Measurements from ENCODE around the gene HS2ST1.

The HS2ST1 gene

DNA sequence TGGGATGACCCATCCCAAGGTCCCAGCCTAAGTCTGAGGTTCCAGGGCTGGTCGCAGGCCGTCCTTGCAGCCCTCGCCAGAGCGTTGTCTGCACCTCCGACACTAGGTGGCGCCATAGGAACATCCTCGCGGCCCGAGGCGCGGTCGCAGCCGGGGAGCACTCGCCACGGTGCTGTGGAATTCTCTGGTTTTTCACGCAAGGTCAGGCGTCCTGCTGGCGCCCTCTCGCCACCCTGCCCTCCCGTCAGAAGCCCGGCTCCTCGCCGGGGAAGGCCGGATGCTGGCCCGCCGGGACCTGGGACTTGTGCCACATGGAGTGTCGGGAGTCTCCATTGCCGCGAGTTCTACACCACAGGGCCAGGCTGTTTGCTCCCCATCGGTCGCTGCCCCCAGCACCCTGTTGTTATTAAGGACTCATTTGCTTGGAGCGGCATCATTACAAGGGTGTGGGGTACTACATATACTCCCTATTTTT, 217.4 kb downstream of the HS2ST1 start:
- DNase-seq (ENCODE audit: low spot score), result peak; percentile 88
- TF ChIP-seq, protein P1, sequence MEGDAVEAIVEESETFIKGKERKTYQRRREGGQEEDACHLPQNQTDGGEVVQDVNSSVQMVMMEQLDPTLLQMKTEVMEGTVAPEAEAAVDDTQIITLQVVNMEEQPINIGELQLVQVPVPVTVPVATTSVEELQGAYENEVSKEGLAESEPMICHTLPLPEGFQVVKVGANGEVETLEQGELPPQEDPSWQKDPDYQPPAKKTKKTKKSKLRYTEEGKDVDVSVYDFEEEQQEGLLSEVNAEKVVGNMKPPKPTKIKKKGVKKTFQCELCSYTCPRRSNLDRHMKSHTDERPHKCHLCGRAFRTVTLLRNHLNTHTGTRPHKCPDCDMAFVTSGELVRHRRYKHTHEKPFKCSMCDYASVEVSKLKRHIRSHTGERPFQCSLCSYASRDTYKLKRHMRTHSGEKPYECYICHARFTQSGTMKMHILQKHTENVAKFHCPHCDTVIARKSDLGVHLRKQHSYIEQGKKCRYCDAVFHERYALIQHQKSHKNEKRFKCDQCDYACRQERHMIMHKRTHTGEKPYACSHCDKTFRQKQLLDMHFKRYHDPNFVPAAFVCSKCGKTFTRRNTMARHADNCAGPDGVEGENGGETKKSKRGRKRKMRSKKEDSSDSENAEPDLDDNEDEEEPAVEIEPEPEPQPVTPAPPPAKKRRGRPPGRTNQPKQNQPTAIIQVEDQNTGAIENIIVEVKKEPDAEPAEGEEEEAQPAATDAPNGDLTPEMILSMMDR (IDR thresholded peaks at IDR 0.05; ENCODE audit: extremely low read depth, missing control alignments), result peak; percentile 97

DNA sequence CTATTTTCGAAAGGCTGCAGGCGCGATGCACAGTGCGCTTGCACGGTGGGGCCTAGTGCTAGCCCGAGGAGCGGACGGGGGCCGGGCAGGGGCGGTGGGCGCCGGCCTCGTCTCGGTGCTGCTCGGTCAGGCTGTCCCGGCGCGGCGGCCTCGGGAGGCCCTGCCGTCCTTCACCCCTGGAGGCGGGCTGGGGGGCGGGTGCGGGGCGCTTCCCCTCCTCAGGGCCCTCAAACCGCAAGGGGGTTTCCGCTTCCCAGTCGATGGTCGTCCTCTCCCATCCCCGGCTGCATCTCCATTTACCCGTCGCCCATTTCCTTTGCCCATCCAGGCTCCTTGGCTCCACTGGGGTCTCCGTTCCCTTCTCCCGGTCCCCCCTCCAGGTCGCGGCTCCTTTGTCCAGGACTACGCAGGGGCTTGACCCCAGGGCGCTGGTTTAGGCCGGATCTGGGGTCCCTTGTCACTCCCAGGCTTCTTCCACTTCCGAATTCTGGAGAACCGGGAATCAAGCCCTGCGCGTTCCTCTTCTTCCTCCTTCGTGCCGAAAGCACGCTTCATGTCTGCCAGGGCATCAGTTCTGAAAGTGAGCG, 217.9 kb downstream of the HS2ST1 start:
- no peak for DNase-seq (ENCODE audit: low spot score)

DNA sequence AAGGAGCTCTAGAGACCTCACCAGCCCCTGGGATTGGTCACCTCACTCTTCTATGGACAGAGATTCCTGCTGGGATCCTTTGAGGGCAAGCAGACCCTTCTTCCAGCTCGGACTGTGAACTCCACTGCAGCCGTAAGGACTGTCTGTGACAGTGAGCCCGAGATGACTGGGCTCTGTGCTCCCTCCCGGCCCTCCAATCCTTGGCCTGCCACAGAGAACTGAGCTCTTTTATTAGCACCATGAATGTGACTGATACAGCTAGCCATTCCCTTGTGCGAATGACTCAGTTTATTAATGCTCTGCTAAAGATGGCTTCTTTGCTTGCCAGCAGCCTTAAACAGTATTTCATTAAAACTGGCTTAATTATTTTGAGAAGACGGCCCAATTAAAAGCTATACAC, 219.6 kb downstream of the HS2ST1 start:
- TF ChIP-seq, protein P1 (IDR thresholded peaks at IDR 0.05; ENCODE audit: extremely low read depth, missing control alignments), result no peak

More for the DNA sequence above, 217.9 kb downstream of the HS2ST1 start:
- TF ChIP-seq, protein P1 (IDR thresholded peaks at IDR 0.05; ENCODE audit: extremely low read depth, missing control alignments), result no peak

DNA sequence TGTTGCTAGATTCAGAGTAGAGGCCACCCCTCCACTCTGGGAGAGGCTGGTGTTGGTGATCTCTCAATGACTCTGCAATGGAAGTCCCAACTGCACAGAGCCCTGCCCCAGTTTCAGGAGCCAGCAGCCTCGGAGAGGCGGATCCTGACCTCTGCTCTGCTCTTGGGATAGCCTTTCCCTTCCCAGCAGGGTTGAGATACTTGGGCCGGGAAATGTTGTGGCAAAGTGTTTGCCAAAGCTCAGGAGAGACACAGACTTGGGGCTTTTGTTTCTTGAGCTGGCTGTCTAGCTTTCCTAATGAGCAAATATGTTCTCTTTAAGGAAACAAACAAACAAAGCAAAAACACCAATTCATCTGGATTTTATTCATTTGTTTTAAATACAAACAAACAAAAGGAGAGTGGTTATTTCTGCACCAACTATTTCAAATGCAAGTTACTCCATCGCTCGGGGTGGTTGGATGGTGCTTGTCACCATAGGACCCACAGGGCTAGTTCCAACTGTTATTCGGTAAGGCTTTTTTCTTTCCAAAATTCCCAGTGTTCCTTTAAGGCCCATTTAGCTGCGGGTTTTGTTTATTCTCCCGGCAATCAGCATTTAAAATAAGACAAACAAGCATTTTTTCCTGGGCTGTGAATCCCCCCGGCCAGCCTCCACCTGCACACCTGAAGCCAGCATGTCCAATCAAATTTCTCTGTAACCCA, 220.3 kb downstream of the HS2ST1 start:
- no peak for DNase-seq (ENCODE audit: low spot score)
- TF ChIP-seq, protein P1 (IDR thresholded peaks at IDR 0.05; ENCODE audit: extremely low read depth, missing control alignments), result no peak

More for the DNA sequence above, 219.6 kb downstream of the HS2ST1 start:
- DNase-seq (ENCODE audit: low spot score), result no peak

DNA sequence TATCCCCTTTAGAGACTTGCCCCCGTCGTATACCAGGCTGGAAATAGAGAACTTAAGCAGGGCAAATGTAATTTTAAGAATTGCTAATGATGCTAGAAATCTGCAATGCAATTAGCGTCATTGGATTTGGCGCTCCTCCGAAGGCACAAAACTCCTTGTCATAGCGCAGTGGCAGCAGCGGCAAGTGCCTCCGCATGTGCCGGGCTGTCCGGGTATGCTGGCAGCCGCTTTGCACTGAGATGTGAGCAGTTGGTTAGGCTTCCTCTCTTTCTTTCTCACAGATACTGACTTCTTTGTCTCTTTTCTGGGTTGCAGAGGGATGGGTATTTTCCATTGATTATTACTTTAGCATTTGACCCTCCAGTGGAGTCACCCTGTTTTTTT, 220.9 kb downstream of the HS2ST1 start:
- TF ChIP-seq, protein P1 (IDR thresholded peaks at IDR 0.05; ENCODE audit: extremely low read depth, missing control alignments), result no peak

DNA sequence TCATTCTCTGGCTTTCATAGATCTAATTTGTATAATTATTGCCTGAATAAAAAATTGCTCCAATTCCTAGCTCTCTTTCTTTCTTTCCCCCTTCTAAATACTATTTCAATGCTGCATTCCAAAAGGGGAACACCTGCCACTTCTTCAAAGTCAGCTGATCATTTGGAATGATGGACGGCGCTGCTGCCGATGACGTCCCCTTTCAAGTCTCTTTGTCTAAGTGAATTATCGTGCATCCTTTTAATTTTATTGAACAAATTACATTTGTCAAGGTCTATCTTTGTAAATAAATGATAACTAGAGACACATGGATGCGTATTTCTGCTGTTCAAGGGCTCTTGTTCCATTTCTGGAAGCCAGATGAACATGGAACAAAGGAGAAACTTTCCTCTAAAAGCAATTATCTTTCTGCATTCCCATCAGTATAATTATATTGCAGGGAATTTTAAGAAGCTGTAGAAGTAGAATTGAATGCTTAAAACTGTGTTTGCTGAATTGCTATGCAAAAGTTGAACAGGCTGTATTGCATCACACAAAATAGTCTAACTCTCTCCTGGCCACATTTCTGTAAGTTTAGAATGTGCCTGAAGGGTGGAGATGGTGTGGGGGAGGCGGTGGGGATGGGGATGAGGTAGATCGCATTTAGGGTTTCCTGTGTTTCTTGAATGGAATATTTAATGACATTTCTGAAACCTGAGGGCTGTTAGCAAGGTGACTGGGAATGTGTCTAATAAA, 222.3 kb downstream of the HS2ST1 start:
- no peak for DNase-seq (ENCODE audit: low spot score)

More for the DNA sequence above, 220.9 kb downstream of the HS2ST1 start:
- DNase-seq (ENCODE audit: low spot score), result no peak

More for the DNA sequence above, 222.3 kb downstream of the HS2ST1 start:
- TF ChIP-seq, protein P1 (IDR thresholded peaks at IDR 0.05; ENCODE audit: extremely low read depth, missing control alignments), result no peak
